Measurements from ENCODE around the gene NFKBIB.

NFKBIB gene

DNA sequence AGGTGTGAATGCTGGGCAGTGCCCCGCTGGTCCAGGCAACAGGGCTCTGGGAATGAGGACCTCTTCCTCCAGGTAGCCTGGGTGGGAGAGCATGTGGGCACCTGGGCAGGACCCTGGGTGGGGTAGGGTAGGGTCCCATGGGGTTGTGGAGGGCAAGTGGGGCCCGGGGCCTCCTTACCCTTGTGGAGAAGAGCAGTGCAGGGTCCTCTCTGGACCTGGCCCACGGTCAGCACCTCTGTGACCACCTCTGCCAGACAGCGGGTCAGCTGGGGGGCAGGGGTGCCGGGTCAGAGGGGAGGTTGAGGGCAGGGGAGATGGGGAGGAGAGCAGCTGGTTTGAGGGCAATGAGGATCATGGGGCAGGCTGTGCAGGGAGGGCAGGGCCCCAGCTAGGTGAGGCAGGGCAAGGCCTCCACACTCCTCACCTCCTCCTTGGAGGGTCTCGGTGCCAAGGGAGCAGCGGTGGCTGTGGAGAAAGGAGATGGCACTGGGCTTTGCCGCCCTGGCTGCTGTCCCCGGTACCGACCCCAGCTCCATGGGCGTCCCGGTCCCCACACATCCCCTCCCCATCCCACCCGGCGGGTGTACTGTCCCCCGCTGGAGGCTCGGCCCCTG, 11.7 kb downstream of the NFKBIB start:
- DNase-seq (ENCODE audit: low spot score): no peak

DNA sequence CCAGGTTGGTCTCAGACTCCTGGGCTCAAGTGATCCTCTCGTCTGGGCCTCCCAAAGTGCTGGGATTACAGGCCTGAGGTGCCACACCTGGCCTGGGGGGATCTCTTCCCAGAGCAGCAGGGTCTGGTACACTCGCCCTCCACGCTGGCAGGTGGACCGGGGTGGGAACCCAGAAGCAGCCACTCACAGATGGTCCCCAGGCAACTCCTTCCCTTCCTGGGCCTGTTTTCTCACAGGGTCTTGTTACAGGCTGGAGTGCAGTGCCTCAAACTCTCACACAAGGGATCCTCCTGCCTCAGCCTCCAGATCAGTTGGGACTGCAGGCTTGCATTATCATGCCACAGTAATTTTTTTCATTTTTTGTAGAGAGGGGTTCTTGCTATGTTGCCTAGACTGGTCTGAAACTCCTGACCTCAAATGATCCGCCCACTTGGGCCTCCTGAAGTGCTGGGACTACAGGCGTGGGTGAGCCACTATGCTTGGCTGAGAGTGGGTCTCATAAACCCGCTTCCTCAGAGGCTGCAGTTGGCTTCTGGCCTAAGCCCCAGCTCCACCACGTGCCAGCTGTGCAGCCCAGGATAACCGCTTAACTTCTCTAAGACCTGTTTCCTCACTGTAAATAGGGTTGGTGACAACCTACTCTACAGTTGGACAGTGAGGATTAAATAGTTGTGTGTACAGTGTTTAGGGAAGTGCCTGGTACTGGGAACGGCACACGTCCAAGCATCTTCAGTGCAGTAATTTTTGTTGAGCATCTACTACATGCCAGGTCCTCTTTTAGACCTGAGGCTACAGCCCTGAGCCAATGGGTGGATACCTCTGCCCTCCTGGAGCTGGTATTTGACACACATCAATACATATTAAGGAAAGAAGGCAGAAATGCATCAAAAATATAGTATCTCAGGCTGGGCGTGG, 13.1 kb downstream of the NFKBIB start:
- no peak for DNase-seq (ENCODE audit: low spot score)

More for the DNA sequence above, 11.7 kb downstream of the NFKBIB start:
- TF ChIP-seq, protein P1, sequence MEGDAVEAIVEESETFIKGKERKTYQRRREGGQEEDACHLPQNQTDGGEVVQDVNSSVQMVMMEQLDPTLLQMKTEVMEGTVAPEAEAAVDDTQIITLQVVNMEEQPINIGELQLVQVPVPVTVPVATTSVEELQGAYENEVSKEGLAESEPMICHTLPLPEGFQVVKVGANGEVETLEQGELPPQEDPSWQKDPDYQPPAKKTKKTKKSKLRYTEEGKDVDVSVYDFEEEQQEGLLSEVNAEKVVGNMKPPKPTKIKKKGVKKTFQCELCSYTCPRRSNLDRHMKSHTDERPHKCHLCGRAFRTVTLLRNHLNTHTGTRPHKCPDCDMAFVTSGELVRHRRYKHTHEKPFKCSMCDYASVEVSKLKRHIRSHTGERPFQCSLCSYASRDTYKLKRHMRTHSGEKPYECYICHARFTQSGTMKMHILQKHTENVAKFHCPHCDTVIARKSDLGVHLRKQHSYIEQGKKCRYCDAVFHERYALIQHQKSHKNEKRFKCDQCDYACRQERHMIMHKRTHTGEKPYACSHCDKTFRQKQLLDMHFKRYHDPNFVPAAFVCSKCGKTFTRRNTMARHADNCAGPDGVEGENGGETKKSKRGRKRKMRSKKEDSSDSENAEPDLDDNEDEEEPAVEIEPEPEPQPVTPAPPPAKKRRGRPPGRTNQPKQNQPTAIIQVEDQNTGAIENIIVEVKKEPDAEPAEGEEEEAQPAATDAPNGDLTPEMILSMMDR (IDR thresholded peaks at IDR 0.05; ENCODE audit: extremely low read depth, missing control alignments): no peak

GRCh38 chr19:38913958-38914357, 14.2 kb downstream of the NFKBIB start:
- TF ChIP-seq, protein P1 (IDR thresholded peaks at IDR 0.05; ENCODE audit: extremely low read depth, missing control alignments): no peak
- DNase-seq (ENCODE audit: low spot score): no peak

More for the DNA sequence above, 13.1 kb downstream of the NFKBIB start:
- TF ChIP-seq, protein P1 (IDR thresholded peaks at IDR 0.05; ENCODE audit: extremely low read depth, missing control alignments): no peak

DNA sequence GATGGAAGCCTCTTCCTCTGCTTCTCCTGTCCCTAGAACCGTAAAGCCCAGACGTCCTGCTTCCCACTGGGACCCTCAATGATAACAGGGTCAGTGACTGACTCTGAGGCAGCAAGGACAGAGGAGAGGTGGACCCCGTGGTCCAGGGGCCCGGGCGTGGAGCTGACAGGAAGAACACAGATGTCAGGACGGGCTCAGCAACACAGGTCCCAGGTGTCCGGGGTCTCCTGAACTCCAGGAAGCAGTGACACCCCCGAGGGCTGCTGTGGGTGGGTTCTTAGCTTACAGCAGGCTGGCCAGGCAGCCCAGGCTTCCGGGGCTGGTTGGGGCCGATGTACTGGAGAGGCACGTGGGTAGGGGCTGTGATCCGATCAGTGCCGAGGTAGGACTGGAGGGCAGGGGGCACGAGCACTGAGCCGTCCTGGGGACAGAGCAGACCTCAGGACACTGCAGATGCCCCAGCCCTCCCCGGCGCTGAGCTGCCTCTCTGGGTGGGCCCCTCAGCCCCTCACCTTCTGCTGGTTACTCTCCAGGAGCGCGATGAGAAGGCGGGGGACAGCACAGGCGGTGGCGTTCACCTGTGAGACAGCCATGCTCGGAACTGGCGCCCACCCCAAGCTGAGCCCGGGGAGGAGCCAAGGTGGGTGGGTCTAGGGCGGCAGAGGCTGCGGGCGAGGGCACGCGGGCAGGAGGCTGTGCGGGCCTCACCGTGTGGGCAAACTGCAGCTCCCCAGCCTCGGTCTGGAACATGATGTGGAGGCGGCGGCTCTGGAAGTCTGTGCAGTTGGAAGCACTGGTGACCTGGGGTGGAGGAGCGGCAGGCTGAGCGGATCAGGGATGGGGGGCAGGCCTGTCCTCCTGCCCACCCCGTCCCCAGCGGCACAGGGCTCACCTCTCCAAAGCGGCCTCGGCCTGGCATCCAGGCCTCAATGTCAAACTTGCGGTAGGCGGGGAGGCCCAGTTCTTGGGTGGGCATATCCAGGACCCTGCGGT, 15.9 kb downstream of the NFKBIB start:
- TF ChIP-seq, protein P1 (IDR thresholded peaks at IDR 0.05; ENCODE audit: extremely low read depth, missing control alignments): no peak
- no peak for DNase-seq (ENCODE audit: low spot score)

DNA sequence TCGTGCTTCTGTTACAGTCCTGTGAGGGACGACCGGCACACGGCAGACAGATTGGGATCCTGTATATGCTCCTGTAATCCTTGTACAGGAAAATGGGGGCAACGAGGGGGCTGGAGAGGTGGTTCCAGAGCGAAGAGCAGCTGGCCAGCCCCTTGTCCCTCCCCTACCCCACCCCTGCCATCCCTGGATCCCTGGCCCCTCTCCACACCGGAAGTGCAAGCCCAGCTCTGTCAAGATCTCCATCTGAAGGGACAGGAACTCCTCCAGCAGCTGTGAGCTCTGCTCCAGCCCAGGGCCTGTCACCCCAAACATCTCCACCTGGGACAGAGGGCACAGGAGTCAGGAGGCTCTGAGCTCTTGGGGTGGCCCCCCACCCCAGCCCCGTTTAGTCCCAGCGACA, 17.7 kb downstream of the NFKBIB start:
- TF ChIP-seq, protein P1 (IDR thresholded peaks at IDR 0.05; ENCODE audit: extremely low read depth, missing control alignments): no peak
- no peak for DNase-seq (ENCODE audit: low spot score)

DNA sequence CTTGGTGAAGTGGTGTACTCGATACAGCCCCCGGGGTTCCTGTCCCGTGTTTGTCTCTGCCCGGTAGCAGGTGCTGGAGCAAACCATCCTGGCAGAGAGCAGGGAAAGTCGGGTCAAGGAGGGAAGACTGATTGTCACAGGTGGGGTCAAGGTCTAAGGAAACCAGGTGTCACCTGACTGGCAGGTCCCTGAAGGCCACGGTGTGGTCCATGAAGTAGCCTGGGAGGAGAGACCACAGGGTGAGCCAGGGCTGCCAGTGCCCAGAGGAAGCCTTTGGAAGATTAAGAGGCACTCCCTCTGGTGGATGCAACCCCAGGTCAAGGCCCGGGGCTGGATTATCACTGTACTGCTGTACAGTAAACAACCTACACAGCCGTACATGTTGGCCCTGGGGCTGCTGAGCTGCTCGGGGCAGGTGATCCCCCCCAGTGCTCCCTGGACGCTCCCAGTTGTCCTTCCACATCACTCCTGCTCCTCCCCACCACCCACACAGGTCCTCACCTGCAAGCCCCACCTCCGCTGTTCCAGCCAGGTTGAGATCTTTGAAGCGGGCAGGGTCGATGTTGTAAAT, 18.2 kb downstream of the NFKBIB start:
- TF ChIP-seq, protein P1 (IDR thresholded peaks at IDR 0.05; ENCODE audit: extremely low read depth, missing control alignments): no peak

More for the DNA sequence above, 18.2 kb downstream of the NFKBIB start:
- DNase-seq (ENCODE audit: low spot score): no peak

All from GM20000 (cell line).